IMR-90 (cell line): ENCODE results near the gene LRP1B. TPM values are rescaled to one million over a fixed set of nuclear protein-coding genes. Genes with fewer than 3 reads are reported as not detected.

Experiments used
- ATAC-seq: fragments of 200-7000 bp; cut with Tn5 transposase; 2 replicates; pipeline ENCODE4 v1.9.1; 2020; ENCODE audit warnings: low read depth, mild to moderate bottlenecking, moderate library complexity
- BruUV-seq: library from RNA; stranded (reverse); fragments of 400-500 nt; replicated peaks from 2 replicates; lab custom pipeline; 2021; lab: Mats Ljungman, UMichigan
- CTCF ChIA-PET: fragments of 300-600 bp; formaldehyde crosslinking; extraction: SDS; loops from one replicate; lab custom pipeline; 2021; ENCODE audit warnings: antibody characterized with exemption; lab: Yijun Ruan, JAX
- POLR2A ChIA-PET: fragments of 300-600 bp; sonication (Branson Sonifier 250); formaldehyde crosslinking; loops from one replicate; lab custom pipeline; 2022; ENCODE audit warnings: antibody characterized with exemption; ENCODE audit not compliant: unreplicated experiment; lab: Charles Lee
- DNase-seq: peaks from one replicate; pipeline ENCODE4 v3.0.0; 2013
- H2AFZ ChIP-seq: replicated peaks from 2 replicates; pipeline ENCODE3; 2013; ENCODE audit warnings: low read length, mild to moderate bottlenecking; ENCODE audit not compliant: poor library complexity
- H2AK5ac ChIP-seq: 2 replicates; pipeline ENCODE4 v1.6.1; 2013; ENCODE audit warnings: low read depth, low read length, inconsistent platforms
- H2AK9ac ChIP-seq: replicated peaks from 2 replicates; pipeline ENCODE3; 2013; ENCODE audit warnings: mild to moderate bottlenecking, low read depth, low read length, moderate library complexity; ENCODE audit not compliant: poor library complexity
- H2BK120ac ChIP-seq: 2 replicates; pipeline ENCODE4 v1.6.1; 2013; ENCODE audit warnings: low read depth, low read length, inconsistent platforms
- H2BK15ac ChIP-seq: 3 replicates; pipeline ENCODE4 v1.6.1; 2013; ENCODE audit warnings: low read depth, low read length, inconsistent platforms
- H2BK20ac ChIP-seq: 2 replicates; pipeline ENCODE4 v1.6.1; 2013; ENCODE audit warnings: low read depth, mild to moderate bottlenecking, inconsistent platforms, low read length, moderate library complexity
- H2BK5ac ChIP-seq: 2 replicates; pipeline ENCODE4 v1.6.1; 2013; ENCODE audit warnings: mild to moderate bottlenecking, low read depth, low read length, inconsistent platforms; ENCODE audit not compliant: poor library complexity, severe bottlenecking
- H3K14ac ChIP-seq: replicated peaks from 2 replicates; pipeline ENCODE4 v1.6.1; 2013; ENCODE audit warnings: low read depth, low read length, inconsistent platforms
- H3K18ac ChIP-seq: 2 replicates; pipeline ENCODE4 v1.6.1; 2013; ENCODE audit warnings: low read depth, low read length, control low read depth
- H3K23ac ChIP-seq: 2 replicates; pipeline ENCODE4 v1.6.1; 2013; ENCODE audit warnings: low read depth, low read length, inconsistent platforms
- H3K27ac ChIP-seq: 2 replicates; pipeline ENCODE4 v1.5.1; 2013; ENCODE audit warnings: mild to moderate bottlenecking, control low read depth, low read length; ENCODE audit not compliant: insufficient read depth
- H3K27me3 ChIP-seq: 2 replicates; pipeline ENCODE4 v1.6.1; 2013; ENCODE audit warnings: low read length; ENCODE audit not compliant: control insufficient read depth, insufficient read depth
- H3K36me3 ChIP-seq: 2 replicates; pipeline ENCODE4 v1.6.1; 2013; ENCODE audit warnings: low read length, mixed read lengths; ENCODE audit not compliant: control insufficient read depth, insufficient read depth
- H3K4ac ChIP-seq: 2 replicates; pipeline ENCODE4 v1.6.1; 2013; ENCODE audit warnings: low read depth, low read length, inconsistent platforms
- H3K4me1 ChIP-seq: 2 replicates; pipeline ENCODE4 v1.6.1; 2013; ENCODE audit warnings: low read length, mixed read lengths; ENCODE audit not compliant: control insufficient read depth, insufficient read depth
- H3K4me2 ChIP-seq: 2 replicates; pipeline ENCODE4 v1.6.1; 2013; ENCODE audit warnings: low read depth, mild to moderate bottlenecking, control low read depth, low read length, moderate library complexity
- H3K4me3 ChIP-seq: 2 replicates; pipeline ENCODE4 v1.5.1; 2013; ENCODE audit warnings: low read depth, mild to moderate bottlenecking, control low read depth, low read length, moderate library complexity; ENCODE audit not compliant: insufficient read depth
- H3K56ac ChIP-seq: 2 replicates; pipeline ENCODE4 v1.6.1; 2013; ENCODE audit warnings: low read length, inconsistent platforms; ENCODE audit not compliant: insufficient read depth; ENCODE audit errors: extremely low read depth
- H3K79me1 ChIP-seq, 2 experiments: 2 replicates each; pipeline ENCODE4 v1.6.1; 2013; ENCODE audit warnings: low read length in 2 of 2, inconsistent platforms in 1 of 2, low read depth in 1 of 2
- H3K9ac ChIP-seq: 2 replicates; pipeline ENCODE4 v1.6.1; 2013; ENCODE audit warnings: low read depth, low read length, control low read depth
- H3K9me1 ChIP-seq: 2 replicates; pipeline ENCODE4 v1.6.1; 2013; ENCODE audit warnings: low read length, inconsistent platforms; ENCODE audit not compliant: insufficient read depth
- H3K9me3 ChIP-seq: 2 replicates; pipeline ENCODE4 v1.6.1; 2013; ENCODE audit warnings: low read length; ENCODE audit not compliant: control insufficient read depth, insufficient read depth
- H4K20me1 ChIP-seq: 2 replicates; pipeline ENCODE4 v1.6.1; 2013; ENCODE audit warnings: low read length, inconsistent platforms; ENCODE audit not compliant: insufficient read depth
- H4K5ac ChIP-seq: 2 replicates; pipeline ENCODE4 v1.6.1; 2013; ENCODE audit warnings: mild to moderate bottlenecking, low read depth, low read length, control low read depth
- H4K8ac ChIP-seq, 2 experiments: 2 replicates each; pipeline ENCODE4 v1.6.1; 2013; ENCODE audit warnings: low read depth in 2 of 2, low read length in 2 of 2, control low read depth in 1 of 2, inconsistent platforms in 1 of 2
- H4K91ac ChIP-seq: 2 replicates; pipeline ENCODE4 v1.6.1; 2013; ENCODE audit warnings: low read depth, low read length, inconsistent platforms; ENCODE audit not compliant: insufficient read depth
- CEBPB ChIP-seq: IDR thresholded peaks from 2 replicates; pipeline ENCODE4 v1.6.1; 2012; ENCODE audit warnings: low read depth, low read length, improper control_type of control experiment
- ELK1 ChIP-seq: fragments of 150-350 bp; IDR thresholded peaks from 2 replicates; pipeline ENCODE4 v1.6.1; 2016; ENCODE audit warnings: low read depth, mild to moderate bottlenecking, low read length, moderate library complexity, borderline replicate concordance
- MAFK ChIP-seq: IDR thresholded peaks from 2 replicates; pipeline ENCODE4 v1.6.1; 2012; ENCODE audit warnings: low read depth, low read length, improper control_type of control experiment
- POLR2A ChIP-seq: IDR thresholded peaks from 2 replicates; pipeline ENCODE4 v1.6.1; 2012; ENCODE audit warnings: mild to moderate bottlenecking, low read depth, low read length
- USF2 ChIP-seq: fragments of 150-350 bp; IDR thresholded peaks from 2 replicates; pipeline ENCODE4 v1.6.1; 2017; ENCODE audit warnings: mild to moderate bottlenecking, antibody characterized with exemption, low read length, low read depth
- WGBS, 2 experiments: methylation state at CpG; one replicate each; pipeline versions ENCODE4 v1.1.5 to v1.1.7; 2013; ENCODE audit warnings: missing lambda C conversion rate in 2 of 2; ENCODE audit not compliant: insufficient read length in 1 of 2; ENCODE audit errors: extremely low coverage in 2 of 2; 5-methylcytosine and 5-hydroxymethylcytosine counted together
- dilution Hi-C: fragments of 300-500 bp; cut with HindIII; formaldehyde crosslinking; loops from one replicate; pipeline ENCODE4 v1.14.3; 2018; ENCODE audit warnings: low sequenced_read_pairs; ENCODE audit not compliant: unreplicated experiment
- in situ Hi-C: fragments of 300-500 bp; cut with MboI; formaldehyde crosslinking; loops from 3 replicates; pipeline ENCODE4 v1.14.3; 2019; ENCODE audit warnings: low sequenced_read_pairs, inconsistent platforms, mixed read lengths
- intact Hi-C: fragments of 100-400 bp; cut with micrococcal nuclease; formaldehyde crosslinking; loops from 2 replicates; pipeline ENCODE4 v1.10.0; 2022
- polyA plus RNA-seq, 3 experiments: library from polyadenylated mRNA; depleted of rRNA; stranded (reverse); fragments of >200 nt; gene quantifications; 2 replicates each; pipeline ENCODE4 v1.2.3, GENCODE V29; 2012; ENCODE audit warnings: low replicate concordance in 1 of 3
- total RNA-seq: library from RNA; depleted of rRNA; stranded (reverse); fragments of >200 nt; gene quantifications from 2 replicates; pipeline ENCODE4 v1.2.3, GENCODE V29; 2012

LRP1B gene
- total and polyA plus RNA-seq, 2 of the 4 experiments (the other 2 are of a cell fraction), result under 0.01 to 0.02 TPM

- no peak overlapping the region for H3K27ac ChIP-seq
- H2BK20ac ChIP-seq, result no peak overlapping the region
- ATAC-seq, result no peak
- ChIA-PET POLR2A (no interaction called here), CTCF (no interaction called here)
- H4K20me1 ChIP-seq, result no peaks in the 10 kb centered on the region
- H3K9me3 ChIP-seq, result no peaks in the 10 kb centered on the region
- no peak overlapping the region for H2AK9ac ChIP-seq
- no peak overlapping the region for H3K4me3 ChIP-seq
- no CpG with 5 or more reads among the region's 7 CpGs for WGBS, 2 experiments
- BruUV-seq, result no TSS peak
- no peak overlapping the region for H4K8ac ChIP-seq
- H4K91ac ChIP-seq, result no peak overlapping the region
- H3K36me3 ChIP-seq, result no peaks in the 10 kb centered on the region
- H2BK15ac ChIP-seq, result no peak overlapping the region
- no peak overlapping the region for H4K5ac ChIP-seq
- H3K4me1 ChIP-seq, result no peaks in the 10 kb centered on the region
- dilution Hi-C loops (no loop called here), intact Hi-C loops (no loop called here), in situ Hi-C loops (no loop called here)
- no peak overlapping the region for H2BK120ac ChIP-seq
- H2AK5ac ChIP-seq, result no peak overlapping the region
- no peak overlapping the region for H2AFZ ChIP-seq
- H3K9me1 ChIP-seq, result no peaks in the 10 kb centered on the region
- no peak overlapping the region for H3K14ac ChIP-seq
- TF ChIP-seq POLR2A (no peak), ELK1 (no peak), CEBPB (no peak), MAFK (no peak), USF2 (no peak)
- H2BK5ac ChIP-seq, result no peak overlapping the region
- no peaks in the 10 kb centered on the region for H3K27me3 ChIP-seq
- DNase-seq, result no peak
- no peak overlapping the region for H3K9ac ChIP-seq
- no peak overlapping the region for H3K4ac ChIP-seq
- no peak overlapping the region for H3K4me2 ChIP-seq
- H3K18ac ChIP-seq, result no peak overlapping the region
- H3K56ac ChIP-seq, result no peak overlapping the region
- H3K79me1 ChIP-seq, result no peaks in the 10 kb centered on the region
- no peak overlapping the region for H3K23ac ChIP-seq
These were observed 1855.4 kb downstream of the LRP1B start for GRCh38 chr2:140275427-140275826.
